ENCODE data around the gene IL4R.
"Not testable (repeated sequence)": the region's sequence is repeated elsewhere in the genome, so short reads cannot be mapped to it uniquely, and the experiment has no call there.

IL4R gene

GRCh38 chr16:27313422-27314160 lies at the start of gene IL4R:
IL4R (plus strand) TSS chr16:27313974; CDS start chr16:27340204, 26,230 bp downstream.
- peak; percentile 36 to 63 for DNase-seq (ENCODE audit: low read depth in 2 of 2)

DNA sequence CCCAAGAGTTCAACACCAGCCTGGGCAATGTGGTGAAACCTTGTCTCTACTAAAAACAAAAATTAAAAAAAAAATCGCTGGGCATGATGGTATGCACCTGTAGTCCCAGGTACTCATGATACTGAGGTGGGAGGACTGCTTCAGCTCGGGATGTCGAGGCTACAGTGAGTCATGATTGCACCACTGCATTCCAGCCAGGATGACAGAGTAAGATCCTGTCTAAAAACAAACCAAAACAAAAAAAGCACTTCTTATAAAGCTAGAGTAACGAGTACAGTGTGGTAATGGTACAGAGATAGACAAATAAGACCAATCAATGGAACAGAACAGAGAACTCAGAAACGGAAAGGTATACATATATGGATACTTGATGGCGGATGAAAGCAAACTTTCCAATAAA lies 49.6 kb upstream of the IL4R start:
- DNase-seq (ENCODE audit: low read depth in 2 of 2): no peak

GRCh38 chr16:27265982-27266381 lies 47.8 kb upstream of the IL4R start:
- DNase-seq (ENCODE audit: low read depth in 2 of 2): no peak

- no peak for DNase-seq (ENCODE audit: low read depth in 2 of 2)
These were observed 46.6 kb upstream of the IL4R start for GRCh38 chr16:27267037-27267677.

- DNase-seq (ENCODE audit: low read depth in 2 of 2): peak; percentile 91 to 94
These were observed 45.1 kb upstream of the IL4R start, which contains the start of gene NSMCE1 for GRCh38 chr16:27268376-27269299. NSMCE1 (minus strand) TSS chr16:27268772; CDS start chr16:27257570, 11,202 bp downstream.

DNA sequence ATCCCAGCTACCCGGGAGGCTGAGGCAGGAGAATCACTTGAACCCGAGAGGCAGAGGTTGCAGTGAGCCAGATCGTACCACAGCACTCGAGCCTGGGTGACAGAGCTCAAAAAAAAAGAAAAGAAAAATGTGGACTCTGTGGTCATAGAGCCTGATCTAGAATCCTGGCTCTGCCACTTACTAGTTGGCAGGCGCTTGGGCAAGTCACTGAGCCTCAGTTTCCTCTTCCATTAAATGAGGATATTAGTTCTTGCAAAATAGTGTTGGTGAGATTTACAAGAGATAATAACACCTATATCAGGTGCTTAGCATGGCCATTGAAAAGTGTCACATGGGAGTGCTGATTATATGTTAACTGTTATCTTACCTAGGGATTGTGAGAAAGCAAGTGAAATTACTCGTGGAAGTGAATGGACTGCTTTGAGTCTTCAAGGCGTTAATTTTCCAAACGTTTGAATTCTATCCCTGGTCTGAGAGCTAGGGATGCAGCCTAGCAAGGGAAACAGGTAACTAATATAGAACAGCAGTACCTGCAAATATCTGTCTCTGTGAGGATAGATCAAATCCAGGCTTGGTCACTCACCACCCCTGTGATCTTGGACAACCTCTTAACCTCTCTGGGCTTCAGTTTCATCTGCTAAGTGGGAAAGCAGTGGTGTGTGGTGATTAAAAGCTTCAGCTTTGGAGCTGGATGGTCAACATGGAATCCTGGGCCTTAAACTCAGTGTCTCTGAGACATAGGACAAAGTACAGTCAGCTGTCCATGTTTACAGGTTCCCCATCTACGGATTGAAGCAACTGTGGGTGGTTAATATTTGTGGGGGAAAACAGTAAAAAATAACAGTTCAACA lies 44.2 kb upstream of the IL4R start:
- no peak for DNase-seq (ENCODE audit: low read depth in 2 of 2)

GRCh38 chr16:27270349-27270748 lies 43.4 kb upstream of the IL4R start:
- no peak for DNase-seq (ENCODE audit: low read depth in 2 of 2)

GRCh38 chr16:27272076-27272475 lies 41.7 kb upstream of the IL4R start:
- DNase-seq (ENCODE audit: low read depth in 2 of 2): no peak

DNA sequence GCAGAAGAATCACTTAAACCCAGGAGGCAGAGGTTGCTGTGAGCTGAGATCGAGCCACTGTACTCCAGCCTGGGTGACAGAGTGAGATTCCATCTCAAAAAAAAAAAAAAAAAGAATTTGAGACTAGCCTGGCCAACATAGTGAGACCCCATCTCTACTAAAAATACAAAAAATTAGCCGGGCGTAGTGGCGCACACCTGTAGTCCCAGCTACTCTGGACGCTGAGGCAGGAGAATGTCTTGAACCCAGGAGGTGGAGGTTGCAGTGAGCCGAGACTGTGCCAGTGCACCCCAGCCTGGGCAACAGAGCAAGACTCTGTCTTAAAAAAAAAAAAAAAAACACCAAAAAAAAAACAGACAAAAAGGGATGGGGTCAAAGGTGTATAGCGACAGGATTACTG lies 41.1 kb upstream of the IL4R start:
- DNase-seq (ENCODE audit: low read depth in 2 of 2): not testable (repeated sequence)

- DNase-seq (ENCODE audit: low read depth in 2 of 2): no peak
These were observed 40.5 kb upstream of the IL4R start for GRCh38 chr16:27273330-27273669.

- peak; percentile 14 to 31 for DNase-seq (ENCODE audit: low read depth in 2 of 2)
These were observed 39.9 kb upstream of the IL4R start for GRCh38 chr16:27273670-27274423.

DNA sequence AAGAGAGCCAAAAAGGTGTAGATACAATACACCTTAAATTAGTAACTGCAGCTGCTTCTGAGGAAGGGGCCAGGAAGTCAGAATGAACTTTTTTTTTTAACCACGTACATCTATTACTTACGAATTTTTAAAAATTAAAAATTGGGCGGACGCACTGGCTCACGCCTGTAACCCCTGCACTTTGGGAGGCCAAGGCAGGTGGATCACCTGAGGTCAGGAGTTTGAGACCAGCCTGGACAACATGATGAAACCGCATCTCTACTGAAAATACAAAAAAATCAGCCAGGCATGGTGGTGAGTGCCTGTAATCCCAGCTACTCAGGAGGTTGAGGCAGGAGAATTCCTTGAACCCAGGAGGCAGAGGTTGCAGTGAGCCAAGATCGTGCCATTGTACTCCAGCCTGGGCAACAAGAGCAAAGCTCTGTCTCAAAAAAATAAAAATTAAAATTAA lies 39.3 kb upstream of the IL4R start:
- not testable (repeated sequence) for DNase-seq (ENCODE audit: low read depth in 2 of 2)

- no peak for DNase-seq (ENCODE audit: low read depth in 2 of 2)
These were observed 38.4 kb upstream of the IL4R start for GRCh38 chr16:27275394-27275793.

DNA sequence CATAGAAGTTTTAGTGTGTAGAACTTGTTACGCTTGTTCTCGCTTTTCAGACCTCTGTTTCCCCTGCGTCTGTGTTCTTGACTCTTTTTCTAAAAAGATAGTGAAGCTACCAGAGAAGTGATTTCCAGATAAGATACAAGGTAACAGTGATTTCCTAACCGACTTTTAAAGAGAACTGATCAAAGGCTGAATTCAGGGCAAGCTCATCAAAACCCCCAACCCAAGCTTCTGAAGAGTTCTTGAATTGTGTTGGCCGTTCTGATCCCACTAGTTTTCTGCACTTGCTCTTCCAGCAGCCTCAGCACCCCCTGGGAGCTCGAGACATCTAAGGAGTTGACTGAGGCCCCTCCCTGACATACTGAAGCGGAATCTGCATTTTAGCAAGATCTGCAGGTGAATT lies 32.5 kb upstream of the IL4R start:
- no peak for DNase-seq (ENCODE audit: low read depth in 2 of 2)

DNA sequence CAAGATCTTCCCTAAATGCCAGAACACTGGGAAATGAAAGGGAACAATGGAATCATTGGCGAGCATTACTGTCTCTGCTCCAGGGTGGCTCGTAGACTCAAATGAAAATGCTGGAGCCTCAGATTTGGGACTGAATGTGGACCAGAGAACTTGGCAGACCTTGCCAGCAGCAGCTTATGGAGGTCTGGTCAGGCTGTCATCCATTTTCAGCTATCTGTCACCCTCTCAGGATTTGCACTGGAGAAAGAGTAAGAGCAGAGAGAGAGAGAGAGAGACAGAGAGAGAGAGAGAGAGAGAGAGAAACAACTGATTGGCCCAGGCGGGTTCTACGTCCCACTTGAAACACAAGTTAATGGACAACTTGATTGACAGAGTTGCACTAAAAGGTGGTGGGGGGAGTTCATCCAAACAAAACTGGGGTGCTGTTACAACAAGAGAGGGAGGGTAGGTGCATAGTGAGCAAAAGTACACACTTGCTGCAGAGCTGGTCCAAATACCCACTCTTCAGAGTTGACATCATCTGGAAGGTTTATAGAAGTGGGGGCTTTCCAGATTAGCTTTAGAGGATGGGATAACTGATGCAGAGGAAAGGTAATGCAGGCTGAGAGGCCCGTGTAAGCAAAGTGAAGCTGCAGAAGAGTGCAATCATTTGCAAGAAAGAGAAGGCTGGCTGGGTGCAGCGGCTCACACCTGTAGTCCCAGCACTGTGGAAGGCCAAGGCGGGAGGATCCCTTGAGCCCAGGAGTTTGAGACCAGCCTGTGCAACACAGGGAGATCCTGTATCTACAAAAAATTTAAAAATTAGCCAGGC lies 28.7 kb upstream of the IL4R start:
- DNase-seq (ENCODE audit: low read depth in 2 of 2): no peak

DNA sequence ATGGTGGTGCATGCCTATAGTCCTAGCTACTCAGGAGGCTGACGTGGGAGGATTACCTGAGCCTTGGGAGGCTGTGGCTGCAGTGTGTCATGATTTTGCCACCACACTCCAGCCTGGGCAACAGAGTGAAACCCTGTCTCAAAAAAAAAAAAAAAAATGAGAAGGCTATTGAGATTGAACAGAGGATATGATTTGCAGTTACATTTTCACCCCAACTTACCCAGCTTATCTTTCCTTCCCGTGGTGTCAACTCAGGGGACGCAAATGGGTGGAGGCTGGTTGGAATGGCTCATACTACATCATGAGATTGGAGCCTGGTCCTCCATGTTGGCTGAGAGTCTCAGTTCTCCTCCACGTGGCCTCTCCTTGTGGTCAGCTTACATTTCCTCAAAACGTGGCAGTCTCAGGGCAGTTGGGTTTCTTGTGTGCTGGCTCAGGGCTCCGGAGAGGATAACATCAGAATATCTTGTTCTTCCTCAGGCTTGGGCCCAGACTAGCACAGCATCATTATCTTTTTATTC lies 28.0 kb upstream of the IL4R start:
- no peak for DNase-seq (ENCODE audit: low read depth in 2 of 2)

- no peak for DNase-seq (ENCODE audit: low read depth in 2 of 2)
These were observed 27.3 kb upstream of the IL4R start for GRCh38 chr16:27286451-27286850.

DNA sequence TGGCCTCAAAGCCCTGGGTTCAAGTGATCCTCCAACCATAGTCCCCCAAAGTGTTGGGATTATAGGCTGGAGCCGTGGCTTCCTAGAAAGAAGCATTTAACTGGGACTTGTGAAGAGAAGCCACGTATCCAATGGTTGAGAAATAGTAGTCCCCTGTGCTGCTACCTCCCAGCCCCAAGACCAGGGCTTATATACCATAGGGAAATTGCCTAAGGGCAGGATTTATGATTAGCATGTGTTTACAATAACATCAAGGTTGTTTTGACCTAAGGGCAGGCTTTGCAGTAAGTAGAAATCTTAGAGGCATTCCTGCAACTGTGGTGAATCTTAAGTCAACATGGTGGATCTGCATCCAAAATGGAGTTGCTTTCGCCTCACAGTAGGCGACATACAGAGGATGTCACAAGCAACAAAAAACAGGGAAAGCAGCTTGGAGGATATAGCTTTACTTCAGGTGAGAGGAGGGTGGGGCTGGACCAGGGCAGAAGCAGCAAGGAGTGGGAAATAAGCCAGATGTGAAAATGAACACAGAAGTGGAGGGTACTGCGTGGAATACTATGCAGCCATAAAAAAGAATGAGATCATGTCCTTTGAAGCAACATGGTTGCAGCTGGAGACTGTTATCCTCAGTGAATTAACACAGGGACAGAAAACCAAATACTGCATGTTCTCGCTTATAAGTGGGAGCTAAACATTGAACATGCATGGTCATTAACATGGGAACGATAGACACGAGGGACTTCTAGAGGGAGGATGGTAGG lies 26.5 kb upstream of the IL4R start:
- DNase-seq (ENCODE audit: low read depth in 2 of 2): no peak

DNA sequence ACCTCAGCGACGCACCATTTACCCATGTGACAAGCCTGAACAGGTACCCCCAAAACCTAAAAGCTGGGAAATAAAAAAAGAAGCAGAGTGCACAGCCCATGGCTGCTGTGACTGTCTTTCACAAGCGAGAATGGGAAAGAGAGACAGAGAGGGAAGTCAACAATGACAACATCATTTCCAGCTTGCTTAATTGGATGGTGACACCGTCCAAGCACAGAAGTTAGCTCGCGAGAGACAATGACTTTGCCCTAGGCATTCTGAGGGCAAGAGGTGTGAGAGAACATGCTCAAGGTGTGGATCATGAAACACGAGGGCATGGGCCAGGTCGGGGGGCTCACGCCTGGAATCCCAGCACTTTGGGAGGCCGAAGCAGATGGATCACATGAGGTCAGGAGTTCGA lies 25.9 kb upstream of the IL4R start:
- no peak for DNase-seq (ENCODE audit: low read depth in 2 of 2)

All from stimulated activated CD8-positive, alpha-beta memory T cell treated with anti-CD3 and anti-CD28 coated beads, Interleukin-7, amount 100 ng/mL, for 4 hours (primary cell).